Stimulated activated CD8-positive, alpha-beta memory T cell treated with anti-CD3 and anti-CD28 coated beads, Interleukin-12 subunit alpha, Interleukin-12 subunit beta, amount 100 ng/mL, for 4 hours (primary cell): Measurements from ENCODE around the gene ITCH.
"Not testable (repeated sequence)": the region's sequence is repeated elsewhere in the genome, so short reads cannot be mapped to it uniquely, and the experiment has no call there.

ENCODE experiments used
- DNase-seq: peaks from one replicate; pipeline ENCODE4 v3.0.0-alpha.2; 2020; ENCODE audit warnings: low read depth

Gene ITCH

GRCh38 chr20:34363062-34363464, at the start of gene ITCH:
Gene ITCH, plus strand, starts transcription at chr20:34363273. Its CDS starts 30,539 bp downstream, at chr20:34393812.
- peak; percentile 85 for DNase-seq

- DNase-seq, result no peak
Measured at GRCh38 chr20:34315236-34315635, 47.8 kb upstream of the ITCH start.

- no peak for DNase-seq
Measured at GRCh38 chr20:34316196-34316814, 46.8 kb upstream of the ITCH start.

GRCh38 chr20:34318609-34319443, 44.2 kb upstream of the ITCH start:
- no peak for DNase-seq

- no peak for DNase-seq
Measured at GRCh38 chr20:34320861-34321260, 42.2 kb upstream of the ITCH start.

GRCh38 chr20:34322267-34323105, 40.6 kb upstream of the ITCH start:
- DNase-seq, result no peak

- DNase-seq, result no peak
Measured at GRCh38 chr20:34324541-34324940, 38.5 kb upstream of the ITCH start.

- DNase-seq, result not testable (repeated sequence)
Measured at GRCh38 chr20:34328207-34328606, 34.9 kb upstream of the ITCH start.

- DNase-seq, result no peak
Measured at GRCh38 chr20:34328928-34329677, 34.0 kb upstream of the ITCH start.

GRCh38 chr20:34330861-34331544, 32.1 kb upstream of the ITCH start:
- not testable (repeated sequence) for DNase-seq

GRCh38 chr20:34331838-34332237, 31.2 kb upstream of the ITCH start:
- no peak for DNase-seq

GRCh38 chr20:34332262-34332920, 30.7 kb upstream of the ITCH start:
- no peak for DNase-seq

GRCh38 chr20:34333786-34334185, 29.3 kb upstream of the ITCH start:
- DNase-seq, result no peak

- no peak for DNase-seq
Measured at GRCh38 chr20:34334654-34335407, 28.2 kb upstream of the ITCH start.

GRCh38 chr20:34337544-34337943, 25.5 kb upstream of the ITCH start:
- no peak for DNase-seq

GRCh38 chr20:34337982-34338726, 24.9 kb upstream of the ITCH start:
- no peak for DNase-seq

GRCh38 chr20:34340726-34341125, 22.3 kb upstream of the ITCH start:
- not testable (repeated sequence) for DNase-seq

- DNase-seq, result not testable (repeated sequence)
Measured at GRCh38 chr20:34341199-34341598, 21.9 kb upstream of the ITCH start.
